Stimulated activated CD8-positive, alpha-beta memory T cell treated with anti-CD3 and anti-CD28 coated beads, Interleukin-2, amount 100 ng/mL, for 48 hours (primary cell): ENCODE data around the gene KCNIP4.

Experiments
- DNase-seq, 2 donors: peaks; one replicate each; pipeline ENCODE4 v3.0.0-alpha.2; 2020; ENCODE audit warnings: low read depth in 2 of 2

Gene KCNIP4

DNA sequence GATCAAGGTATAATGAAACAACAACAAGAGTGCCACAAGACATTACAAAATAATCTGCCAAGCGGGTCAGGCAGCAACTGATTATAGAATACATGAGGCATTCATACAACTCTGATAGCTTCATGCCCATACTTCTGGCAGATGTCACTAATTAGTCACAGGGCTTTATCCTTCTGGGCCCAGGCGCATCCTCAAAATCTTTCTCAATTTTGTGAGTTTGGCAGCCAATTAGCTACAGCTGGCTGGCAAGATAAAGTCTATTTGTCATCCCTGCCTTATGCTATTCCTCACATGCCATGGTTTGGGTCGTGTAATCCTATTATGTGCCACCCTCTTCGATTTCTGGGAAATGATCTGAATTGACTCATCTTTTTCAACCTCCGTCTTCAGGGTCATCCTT is 994.0 kb downstream of the KCNIP4 start:
- DNase-seq, result no peak

DNA sequence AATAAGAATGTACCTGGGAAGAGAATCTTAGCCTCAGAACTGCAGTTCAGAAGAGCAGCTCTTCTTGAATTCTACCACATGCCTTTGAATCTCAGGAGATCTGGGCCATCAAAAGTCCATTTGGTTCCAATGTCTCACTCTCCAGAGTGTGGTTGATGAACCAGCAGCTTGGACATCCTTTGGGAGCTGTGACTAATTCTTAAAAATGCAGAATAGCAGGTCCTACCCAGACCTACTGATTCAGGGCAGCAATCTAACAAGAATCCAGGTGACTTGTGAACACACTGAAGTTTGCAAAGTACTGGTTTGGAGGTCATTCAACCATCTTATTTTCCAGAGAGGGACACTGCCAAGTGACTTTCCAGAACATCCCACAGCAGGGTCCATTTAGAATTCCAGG is 1003.6 kb downstream of the KCNIP4 start:
- no peak for DNase-seq

DNA sequence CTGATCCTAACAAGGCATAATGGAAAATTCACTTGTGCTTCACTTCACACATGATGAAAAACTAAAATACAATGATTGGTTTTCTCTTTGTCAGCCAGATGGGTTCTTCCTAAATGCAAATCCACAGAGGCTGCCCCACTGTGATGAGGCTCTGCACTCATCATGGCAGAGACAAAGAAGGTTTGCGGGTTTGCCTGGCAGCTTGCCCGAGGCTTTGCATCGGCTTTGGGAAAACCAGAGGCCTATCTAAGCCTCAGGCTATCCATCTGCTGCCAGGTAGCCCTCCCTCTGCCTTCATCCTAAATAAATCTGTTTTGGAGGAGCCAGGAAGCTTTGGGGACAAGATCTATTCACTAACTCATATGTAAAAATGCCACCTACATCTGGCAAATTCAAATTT is 1004.1 kb downstream of the KCNIP4 start:
- no peak for DNase-seq

DNA sequence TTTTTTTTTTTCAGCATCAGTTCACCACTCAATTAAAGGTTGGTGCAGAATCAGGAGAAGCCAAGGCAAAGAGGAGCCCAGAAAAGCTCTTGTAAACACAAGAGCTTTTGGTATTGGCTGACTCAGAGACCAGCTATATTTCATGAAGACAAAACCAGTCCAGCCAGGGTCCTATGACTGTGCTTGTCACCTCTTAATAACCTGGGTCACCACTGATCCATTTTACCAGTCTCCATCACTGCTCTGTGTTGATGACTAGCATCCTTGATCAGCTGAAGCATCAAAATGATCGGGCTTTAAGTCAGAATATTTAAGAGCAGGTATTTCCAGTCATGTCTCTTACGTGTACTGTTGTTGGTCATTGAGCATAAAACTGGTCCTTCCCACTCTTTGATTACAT is 1010.4 kb downstream of the KCNIP4 start:
- no peak for DNase-seq

DNA sequence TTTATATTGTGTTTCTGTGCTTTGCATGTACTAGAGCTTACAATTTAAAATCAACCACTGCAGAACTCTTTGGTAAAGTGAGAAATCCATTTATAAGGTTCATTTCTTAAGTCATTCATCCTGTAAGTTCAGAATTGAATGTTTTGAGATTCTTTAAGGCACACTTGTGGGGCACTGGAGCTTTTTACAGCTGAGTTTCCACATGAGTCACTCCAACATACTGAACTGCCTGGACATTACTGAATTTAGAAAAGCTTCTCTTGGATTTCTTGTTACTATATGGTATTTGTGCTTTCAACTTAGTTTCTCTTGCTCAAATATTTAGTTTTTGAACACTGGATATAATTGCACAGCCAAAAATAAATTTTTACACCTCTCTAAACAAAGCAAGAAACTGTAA is 1022.0 kb downstream of the KCNIP4 start:
- no peak for DNase-seq

DNA sequence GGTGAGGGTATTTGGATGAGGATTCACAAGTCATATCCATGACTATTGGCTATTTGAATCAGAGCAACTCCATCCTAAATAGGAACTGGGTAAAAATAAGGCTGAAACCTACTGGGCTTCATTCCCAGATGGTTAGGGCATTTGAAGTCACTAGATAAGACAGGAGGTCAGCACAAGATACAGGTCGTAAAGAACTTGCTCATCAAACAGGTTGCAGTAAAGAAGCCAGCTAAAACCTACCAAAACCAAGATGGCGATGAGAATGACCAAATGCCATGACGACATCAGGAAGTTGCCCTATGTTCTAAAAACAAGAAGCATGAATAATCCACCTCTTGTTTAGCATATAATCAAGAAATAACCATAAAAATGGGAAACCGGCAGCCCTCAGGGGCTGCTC is 1023.4 kb downstream of the KCNIP4 start:
- no peak for DNase-seq

DNA sequence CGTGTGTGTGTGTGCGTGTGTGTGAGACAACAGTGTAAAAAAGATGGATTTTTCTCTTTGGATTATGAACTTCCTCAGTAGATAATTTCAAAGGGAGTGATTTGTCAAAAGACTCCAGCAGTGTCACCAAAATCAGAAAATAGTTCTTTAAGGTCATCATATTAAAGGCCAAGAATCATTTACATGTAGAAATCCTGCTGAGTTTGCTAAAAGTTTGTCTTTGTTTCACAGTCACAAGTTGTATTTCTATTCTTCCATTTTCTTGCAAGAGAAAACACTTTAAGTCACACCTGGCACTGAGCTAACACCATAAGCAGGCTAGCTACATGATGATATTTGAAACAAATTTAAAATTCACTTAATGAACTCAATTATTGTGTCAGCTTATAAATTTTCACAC is 1025.6 kb downstream of the KCNIP4 start:
- no peak for DNase-seq

DNA sequence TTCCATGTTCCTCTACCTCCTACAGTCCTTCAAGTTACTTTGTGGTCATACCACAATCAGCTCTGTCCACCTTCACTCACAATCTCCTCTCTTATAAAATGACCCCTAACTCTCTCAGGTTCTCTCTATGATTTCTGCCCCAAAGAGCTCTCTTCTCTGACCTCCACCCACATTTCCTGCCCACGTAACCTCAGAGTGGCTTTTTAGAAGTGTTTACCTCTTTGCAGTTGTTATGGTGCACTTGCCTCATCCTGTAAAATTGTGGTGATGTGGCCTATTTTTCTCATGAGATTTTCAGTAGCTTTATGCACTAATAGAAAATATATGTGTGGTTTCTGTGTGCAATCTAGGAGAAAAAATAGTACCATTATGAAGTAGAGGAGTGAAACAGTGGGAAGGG is 1032.5 kb downstream of the KCNIP4 start:
- DNase-seq, result no peak

DNA sequence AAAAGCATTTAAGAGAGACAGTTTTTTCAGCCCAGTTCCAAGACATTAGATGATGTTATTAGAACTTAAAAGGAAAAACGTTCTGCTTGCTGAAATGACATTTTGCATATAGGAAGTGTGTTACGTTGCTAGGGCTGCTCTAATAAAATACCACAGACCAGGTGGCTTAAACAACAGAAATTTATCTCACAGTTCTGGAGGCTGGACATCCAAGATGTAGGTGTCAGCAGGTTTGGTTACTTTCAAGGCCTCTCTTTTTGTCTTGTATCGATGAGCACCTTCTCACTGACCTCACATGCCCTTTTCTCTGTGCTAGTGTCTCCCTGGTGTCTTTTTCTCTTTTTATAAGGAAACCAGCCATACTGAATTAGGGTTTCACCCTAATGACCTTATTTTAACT is 1043.6 kb downstream of the KCNIP4 start:
- DNase-seq, result no peak

DNA sequence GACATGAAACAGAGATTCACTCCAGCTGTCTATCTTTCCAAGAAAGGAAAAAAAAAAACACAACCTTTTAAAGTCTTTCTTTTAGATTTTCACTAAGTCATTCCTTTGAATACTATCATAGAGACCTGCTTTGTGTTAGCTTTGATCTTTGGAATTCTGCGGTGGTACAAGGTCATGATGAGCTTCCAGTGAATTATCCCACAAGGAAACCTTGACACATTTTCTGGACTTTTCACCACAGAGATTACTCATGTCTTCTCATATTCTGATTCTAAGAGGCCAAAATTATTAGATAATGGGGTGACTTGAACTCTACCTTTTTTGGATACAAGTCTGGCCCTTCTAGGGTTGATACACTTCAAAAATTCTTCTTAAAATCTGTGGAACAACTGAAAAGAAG is 1046.7 kb downstream of the KCNIP4 start:
- DNase-seq, result no peak

DNA sequence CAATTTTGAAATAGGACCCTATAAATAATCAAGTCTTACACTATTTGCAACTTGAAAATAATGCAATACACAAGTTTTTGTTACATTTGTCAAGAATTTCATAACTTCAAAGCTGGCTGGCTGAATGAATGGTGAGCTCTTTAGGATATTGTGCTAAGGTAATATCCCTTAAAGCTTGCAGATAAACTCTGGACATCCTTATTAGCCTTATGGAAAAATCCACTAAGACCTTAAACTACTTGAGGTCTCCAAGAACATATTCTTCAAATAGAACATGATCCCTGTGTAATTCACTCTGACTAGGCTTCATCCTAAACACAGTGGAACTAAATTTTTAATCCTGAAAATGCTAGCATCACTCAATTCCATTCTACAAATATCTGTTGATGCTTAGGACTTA is 1049.0 kb downstream of the KCNIP4 start:
- no peak for DNase-seq

DNA sequence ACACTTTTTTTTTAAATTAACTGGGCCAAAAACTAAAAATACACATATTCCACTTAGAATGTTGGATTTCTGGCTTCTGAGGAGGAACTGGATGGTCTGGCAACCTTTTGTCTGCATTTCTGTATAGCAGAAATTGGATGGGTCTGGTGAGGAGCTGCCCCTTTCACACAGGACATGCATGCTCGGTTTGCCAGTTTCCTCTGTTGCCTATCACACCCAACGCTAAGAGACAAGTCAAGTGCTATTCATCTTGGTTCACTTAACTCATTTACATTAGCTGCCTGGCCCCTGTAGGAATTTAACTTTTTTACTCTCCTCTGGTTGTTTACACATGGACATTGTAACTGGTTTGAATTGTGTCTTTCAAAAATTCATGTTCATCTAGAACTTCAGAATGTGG is 1052.6 kb downstream of the KCNIP4 start:
- DNase-seq, result no peak

DNA sequence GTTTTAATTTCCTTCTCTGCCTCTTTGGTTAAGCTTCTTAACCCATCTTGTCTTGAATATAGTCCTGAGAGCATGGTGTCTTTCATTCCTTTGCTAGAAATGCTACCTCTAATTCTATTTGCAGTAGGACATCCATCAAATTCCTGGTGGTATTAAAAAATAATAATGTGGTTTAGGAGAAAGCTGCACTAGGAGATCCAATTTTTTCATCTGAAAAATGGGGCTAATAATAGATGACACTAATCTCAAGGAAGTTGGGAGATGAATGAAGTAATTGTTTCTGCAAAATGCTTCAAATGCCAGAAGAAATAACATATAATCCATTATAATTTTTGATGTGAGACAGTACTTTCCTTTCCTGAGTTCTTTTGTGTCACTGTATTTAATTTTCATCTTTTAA is 1053.4 kb downstream of the KCNIP4 start:
- no peak for DNase-seq

DNA sequence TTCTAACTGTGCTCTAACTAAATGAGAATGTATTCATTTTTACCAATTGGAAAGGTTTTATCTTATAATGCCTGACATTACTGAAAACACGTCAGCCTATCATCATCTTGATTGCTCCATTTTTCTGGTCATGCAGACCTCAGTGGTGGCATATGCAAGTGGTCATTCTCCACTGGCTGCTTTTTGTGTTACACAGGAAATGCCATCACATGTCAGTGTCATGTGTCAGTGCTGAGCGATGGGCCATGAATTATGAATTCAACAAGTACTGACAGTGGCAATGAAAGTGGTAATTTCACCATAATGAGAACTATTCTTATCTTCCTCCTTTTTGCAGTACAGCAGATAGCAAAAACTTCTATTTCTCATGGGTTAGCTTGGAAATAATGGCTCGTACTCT is 1057.8 kb downstream of the KCNIP4 start:
- DNase-seq, result no peak

DNA sequence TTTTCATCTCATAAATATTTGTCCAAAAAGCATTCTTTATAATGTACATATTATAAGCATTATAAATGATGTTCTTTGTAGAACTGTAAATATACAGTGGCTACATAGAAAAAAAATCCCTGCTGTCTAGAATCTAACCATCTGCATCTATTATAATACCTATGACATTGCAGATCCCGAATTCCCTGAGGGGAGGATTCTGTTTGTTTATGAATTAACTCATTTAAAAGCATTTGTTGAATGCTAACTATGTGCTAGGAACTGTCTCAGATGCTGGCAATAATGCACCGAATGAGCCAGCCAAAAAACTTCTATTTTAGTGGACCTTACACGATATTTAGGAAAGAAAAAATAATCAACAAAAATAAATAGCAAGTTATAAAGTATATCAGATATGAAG is 1058.7 kb downstream of the KCNIP4 start:
- no peak for DNase-seq

DNA sequence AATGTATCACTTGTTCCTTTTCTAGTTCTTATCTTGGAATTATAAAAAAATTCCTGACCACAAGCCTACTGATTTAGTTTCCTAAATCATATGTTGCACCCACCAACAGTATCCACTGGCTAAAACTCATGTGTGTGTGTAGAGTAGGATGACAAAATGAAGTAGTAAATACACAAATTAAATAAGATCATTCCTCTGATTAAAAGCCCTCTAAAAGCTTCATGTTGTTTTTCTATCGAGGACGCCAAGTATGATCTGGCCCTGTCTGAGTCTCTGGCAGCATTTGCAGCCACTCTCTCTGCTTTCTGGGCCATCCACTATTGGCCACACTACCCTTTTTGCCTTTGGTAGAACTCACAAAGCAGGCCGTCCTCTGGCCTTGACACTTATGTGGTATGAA is 1064.9 kb downstream of the KCNIP4 start:
- no peak for DNase-seq

DNA sequence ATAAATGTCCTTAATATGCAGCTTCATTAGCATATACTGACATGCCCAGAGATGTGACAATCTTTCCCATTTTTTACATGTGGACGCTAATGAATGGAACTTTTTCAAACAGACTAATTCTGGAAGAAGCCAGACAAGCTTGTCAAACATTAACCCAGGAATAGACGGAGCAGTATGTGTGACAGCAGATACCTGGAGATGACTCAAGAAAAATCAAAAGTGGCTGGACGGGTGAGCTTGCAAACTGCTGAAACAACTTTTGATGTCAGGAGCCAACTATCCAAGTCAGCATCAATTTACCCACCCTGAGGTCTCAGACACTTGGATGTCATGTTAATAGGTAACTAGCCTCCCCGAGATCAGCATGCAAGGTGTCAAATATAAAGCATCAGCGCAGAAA is 1065.3 kb downstream of the KCNIP4 start:
- DNase-seq, result no peak

DNA sequence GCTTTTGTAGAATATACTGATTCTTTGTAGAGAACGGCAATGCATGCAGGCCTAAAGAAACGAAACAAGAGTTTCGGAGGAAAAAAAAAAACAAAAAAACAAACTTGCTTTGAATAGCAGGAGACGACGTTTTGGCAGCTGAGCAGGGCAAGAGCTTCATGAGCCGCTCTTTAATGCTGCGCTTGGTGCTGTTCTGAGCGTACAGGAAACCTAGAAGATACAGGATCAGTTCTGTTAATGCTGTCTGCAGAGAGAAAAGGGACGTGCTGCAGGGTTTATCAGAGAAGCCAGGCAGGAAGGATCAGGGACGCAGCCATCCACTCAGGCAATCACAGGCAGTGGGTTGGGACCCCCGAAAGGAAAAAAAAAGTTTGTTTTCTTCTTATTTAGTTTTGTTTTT is 1066.1 kb downstream of the KCNIP4 start:
- DNase-seq, result no peak

DNA sequence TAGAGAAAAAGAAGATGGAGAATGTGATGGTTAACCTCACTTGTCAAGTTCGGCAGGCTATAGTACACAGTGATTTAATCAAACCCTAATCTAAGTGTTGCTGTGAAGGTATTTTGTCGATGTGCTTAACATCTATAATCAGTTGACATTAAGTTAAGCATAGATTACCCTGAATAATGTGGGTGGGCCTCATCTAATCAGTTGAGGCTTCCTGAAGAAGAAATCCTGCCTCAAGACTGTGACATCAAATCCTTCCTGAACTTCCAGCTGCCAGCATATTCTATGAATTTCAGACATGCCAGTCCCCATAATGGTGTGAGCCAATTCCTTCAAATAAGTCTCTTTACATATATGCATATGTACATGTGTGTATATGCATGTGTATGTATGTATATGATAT is 1066.9 kb downstream of the KCNIP4 start:
- DNase-seq, result no peak

DNA sequence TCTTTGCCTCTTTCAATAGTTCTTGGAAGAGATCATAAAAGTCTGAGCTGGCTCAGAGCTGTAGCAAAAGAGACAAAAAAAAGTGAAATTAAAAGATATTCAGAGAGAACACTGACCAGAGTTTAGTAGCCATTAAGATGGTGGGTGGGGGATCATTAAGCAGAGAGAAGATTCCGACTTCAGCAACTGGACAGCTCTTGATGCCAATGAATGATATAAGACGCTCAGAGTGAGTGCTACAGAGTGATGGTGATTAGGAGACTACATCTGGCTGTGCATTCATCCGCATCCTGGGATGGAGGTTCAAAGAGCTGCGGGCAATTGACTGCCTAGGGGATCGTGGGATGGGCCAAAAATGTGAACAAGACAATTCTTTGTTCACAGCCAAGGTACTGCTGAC is 1069.8 kb downstream of the KCNIP4 start:
- DNase-seq, result no peak

DNA sequence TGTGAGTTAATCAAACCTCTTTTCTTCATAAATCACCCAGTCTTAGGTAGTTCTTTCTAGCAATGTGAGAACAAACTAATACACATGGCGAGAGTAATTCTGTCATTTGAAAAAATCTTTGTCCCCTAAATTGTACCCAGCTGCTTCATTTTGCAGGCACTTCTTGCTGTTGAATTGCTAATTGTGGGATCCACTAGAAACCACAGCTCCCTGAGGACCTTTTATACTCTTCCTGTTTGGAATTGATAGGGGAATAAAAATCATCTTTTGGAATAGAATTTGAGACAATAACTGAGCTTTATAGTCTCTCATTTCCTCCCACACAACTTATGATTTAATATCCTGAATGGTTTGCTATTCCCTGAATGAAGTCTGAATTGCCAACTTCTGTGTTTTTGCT is 1078.1 kb downstream of the KCNIP4 start:
- DNase-seq, result no peak

DNA sequence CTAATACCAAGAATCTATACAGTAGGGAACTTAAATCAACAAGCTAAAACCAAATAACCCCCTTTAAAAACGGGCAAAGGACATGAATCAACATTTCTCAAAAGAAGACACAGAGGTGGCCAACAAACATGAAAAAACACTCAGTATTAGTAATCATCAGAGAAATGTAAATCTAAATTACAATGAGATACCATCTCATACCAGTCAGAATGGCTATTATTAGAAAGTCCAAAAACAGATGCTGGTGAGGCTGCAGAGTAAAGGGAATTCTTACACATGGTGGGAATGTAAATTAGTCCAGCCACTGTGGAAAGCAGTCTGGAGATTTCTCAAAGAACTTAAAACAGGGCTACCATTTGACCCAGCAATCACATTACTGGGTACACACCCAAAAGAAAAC is 1080.5 kb downstream of the KCNIP4 start:
- no peak for DNase-seq

DNA sequence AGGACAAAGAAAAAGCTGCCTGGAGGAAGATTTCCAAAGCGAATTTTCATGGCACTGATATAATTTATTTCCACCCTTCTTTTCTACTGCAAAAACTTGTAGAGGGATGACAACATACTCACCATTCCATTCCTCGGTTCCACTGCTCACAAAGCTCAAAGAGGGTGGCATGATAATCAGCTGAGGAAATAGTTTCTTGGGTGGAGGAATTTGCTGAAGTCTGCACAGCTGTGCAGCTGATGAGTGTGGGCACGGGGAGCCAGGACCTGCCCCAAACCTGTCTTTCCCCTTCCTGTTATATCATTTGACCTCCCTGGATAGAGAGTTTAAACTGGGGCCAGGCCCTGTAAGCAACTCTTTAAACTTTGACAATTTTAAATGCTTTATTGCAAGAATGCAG is 1087.7 kb downstream of the KCNIP4 start:
- DNase-seq, result no peak

DNA sequence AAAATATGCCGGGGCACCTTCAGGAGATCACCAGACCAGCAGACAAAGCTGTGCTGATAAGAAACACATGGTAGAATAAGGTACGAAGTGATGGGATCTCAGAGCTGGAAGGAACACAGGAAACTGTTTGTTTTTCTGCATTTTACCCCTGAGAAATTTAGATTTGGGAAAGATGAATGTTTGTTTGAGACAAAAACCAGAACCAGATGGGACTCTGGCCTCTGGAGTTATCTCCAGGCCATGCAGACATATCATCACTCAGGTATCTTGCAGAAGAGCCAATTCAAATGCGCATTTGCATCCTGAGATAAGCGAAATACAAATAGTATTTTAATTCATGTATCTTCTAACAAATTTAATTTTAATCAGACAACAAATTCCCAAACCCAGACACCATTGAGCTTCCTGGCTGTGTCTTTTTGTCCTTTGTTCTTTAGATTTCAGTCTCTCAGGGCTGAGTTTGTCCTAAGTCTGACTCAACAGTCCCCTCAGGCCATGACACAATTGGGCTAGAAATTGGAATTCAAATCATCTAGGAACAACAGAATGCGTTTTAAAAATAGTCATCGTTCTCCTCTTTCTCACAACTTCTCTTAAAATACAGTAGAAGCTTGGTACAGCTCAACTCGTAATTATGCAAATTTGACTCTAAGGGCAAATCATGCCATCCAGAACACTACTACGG is 1089.3 kb downstream of the KCNIP4 start:
- DNase-seq, result no peak

DNA sequence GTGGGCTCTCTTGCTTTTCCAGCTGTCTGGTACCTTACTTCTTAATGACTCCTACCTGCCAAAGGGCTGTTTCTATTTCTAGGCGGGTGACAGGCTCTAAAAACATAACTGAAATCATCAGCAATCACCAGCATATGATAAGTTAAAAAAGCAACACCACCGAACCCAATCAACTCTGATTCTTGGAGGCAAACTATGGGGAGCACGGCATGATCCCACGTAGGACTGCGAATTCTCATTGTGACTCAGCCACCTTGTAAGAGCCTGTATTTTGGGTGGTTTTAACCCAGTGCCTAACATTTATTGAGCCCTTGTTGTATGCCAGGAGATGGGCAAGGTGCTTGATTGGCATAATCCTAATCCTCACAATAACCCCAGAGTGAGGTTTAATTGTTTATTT is 1091.5 kb downstream of the KCNIP4 start:
- no peak for DNase-seq
